NCI-H1417 (cell line): ENCODE measurements around the gene TRPM7.

Source experiments
- DNase-seq, 3 experiments: peaks; one replicate each; lab custom pipeline; 2025; lab: John Stamatoyannopoulos, UW

The TRPM7 gene

GRCh38 chr15:50562735-50563640 lies 123.6 kb downstream of the TRPM7 start:
- no peak for DNase-seq

GRCh38 chr15:50558012-50558411 lies 128.6 kb downstream of the TRPM7 start:
- no peak for DNase-seq

GRCh38 chr15:50556642-50557371 lies 129.8 kb downstream of the TRPM7 start:
- no peak for DNase-seq

GRCh38 chr15:50552238-50552637 lies 134.4 kb downstream of the TRPM7 start:
- no peak for DNase-seq

DNA sequence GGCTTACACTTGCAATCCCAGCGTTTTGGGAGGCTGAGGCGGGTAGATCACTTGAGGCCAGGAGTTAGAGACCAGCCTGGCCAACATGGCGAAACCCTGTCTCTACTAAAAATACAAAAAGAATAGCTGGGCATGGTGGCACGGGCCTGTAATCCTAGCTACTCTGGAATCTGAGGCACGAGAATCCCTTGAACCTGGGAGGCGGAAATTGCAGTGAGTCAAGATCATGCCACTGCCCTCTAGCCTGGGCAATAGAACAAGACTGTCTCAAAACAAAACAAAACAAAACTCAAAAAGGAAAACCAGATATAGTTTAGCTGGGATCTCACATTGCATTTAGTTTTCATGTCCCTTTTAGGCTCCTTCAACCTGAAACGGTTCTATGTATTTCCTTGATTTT lies 137.3 kb downstream of the TRPM7 start:
- DNase-seq = no peak

GRCh38 chr15:50546566-50546965 lies 140.0 kb downstream of the TRPM7 start, which contains the start of gene USP50:
USP50 (minus strand) TSS chr15:50546666; CDS start chr15:50546525, 141 bp downstream.
- no peak for DNase-seq

DNA sequence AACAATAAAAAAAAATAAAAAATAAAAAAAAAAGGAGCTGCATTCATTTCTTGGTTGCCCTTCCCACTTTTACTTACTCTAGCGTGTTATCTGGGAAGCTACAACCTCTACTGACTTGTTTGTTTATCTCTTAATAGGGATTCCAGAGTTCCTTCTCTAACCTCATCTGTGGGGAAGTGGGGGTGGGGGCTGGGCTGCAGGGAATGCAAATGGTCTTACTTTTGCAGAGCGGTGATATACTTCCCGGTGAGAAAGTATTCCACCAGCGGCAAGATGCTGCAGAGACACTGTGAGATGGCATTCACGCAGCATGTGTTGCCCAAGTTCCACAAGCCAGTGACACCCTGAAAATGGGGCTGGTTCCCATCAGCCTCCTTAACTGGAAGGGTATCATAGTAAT lies 142.2 kb downstream of the TRPM7 start:
- DNase-seq = no peak

DNA sequence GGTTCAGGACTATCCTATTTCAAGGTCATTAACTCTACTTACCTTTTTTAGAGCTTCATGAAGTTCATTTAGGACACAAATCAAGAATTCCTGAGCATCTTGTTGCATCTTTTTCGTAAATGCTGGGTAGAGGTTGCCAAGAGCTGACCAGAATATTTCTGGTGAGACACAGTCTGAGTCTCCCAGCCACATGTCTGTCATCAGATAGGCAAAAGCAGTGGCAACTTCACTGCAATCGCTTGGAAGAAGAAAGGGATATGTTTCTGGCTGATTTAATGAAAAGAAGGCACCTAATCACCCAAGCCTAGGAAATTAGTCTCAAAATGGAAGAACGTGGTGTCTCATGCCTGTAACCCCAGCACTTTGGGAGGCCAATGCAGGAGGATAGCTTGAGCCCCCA lies 143.0 kb downstream of the TRPM7 start:
- DNase-seq = no peak

DNA sequence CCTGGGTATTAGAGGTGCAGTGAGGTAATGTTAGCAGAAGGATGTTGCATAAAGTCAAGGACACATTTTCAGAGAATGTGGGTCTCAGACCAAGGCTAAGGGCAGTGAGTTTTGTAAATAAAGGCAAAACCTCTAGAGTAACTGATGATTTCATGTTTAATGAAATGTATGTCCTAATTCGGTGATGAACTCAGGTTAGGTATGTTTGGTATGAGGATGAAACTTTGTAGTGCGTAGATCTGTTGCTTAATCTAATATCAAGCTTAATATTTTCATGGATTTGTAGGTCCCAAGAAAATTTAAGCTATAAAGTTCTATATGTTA lies 143.7 kb downstream of the TRPM7 start:
- no peak for DNase-seq

- DNase-seq = no peak
Measured at GRCh38 chr15:50531766-50532165, 154.8 kb downstream of the TRPM7 start.

- no peak for DNase-seq
Measured at GRCh38 chr15:50531163-50531562, 155.4 kb downstream of the TRPM7 start.

DNA sequence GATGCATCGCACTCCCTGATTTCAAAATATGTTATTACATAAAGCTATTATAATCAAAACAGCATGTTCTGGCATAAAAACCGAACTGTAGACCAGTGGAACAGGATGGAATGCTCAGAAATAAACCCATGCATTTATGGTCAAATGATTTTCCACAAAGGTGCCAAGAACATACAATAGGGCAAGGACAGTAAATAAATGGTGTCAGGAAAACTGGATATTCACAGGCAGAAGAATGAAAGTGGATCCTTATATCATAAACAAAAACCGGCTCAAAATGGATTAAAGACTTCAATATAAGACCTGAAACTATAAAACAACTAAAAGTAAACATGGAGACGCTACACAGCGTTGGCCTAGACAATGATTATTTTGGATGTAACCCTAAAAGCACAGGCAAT lies 162.7 kb downstream of the TRPM7 start:
- no peak for DNase-seq

- DNase-seq = no peak
Measured at GRCh38 chr15:50519740-50520425, 166.7 kb downstream of the TRPM7 start.

DNA sequence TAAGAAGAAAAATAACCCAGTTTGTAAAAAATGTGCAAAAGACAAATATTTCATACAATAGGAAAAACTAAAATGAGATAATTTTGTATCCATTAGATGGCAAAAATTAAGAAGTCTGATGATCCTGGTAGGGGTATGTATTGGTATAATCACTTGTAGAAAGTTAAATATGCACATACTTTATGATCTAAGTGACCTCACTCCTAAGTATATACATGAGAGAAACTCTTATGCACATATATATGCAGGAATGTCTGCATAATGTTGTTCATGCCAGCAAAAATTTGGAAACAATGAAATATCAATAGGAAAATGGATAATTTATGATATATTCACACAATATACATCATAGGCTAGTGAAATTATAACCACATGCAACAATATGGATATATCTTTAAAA lies 173.6 kb downstream of the TRPM7 start:
- DNase-seq = no peak
